PFSK-1 (cell line): ENCODE data around the gene PAX2.

ENCODE experiments used
- FOXP2 ChIP-seq: optimal IDR thresholded peaks from 2 replicates; pipeline ENCODE3; 2011; ENCODE audit warnings: borderline replicate concordance, control low read depth, inconsistent platforms; ENCODE audit not compliant: insufficient read depth; ENCODE audit errors: extremely low read length, extremely low read depth
- TAF1 ChIP-seq: IDR thresholded peaks from 2 replicates; pipeline ENCODE4 v1.6.1; 2012; ENCODE audit warnings: low read length, control low read depth, borderline replicate concordance; ENCODE audit not compliant: insufficient read depth

DNA sequence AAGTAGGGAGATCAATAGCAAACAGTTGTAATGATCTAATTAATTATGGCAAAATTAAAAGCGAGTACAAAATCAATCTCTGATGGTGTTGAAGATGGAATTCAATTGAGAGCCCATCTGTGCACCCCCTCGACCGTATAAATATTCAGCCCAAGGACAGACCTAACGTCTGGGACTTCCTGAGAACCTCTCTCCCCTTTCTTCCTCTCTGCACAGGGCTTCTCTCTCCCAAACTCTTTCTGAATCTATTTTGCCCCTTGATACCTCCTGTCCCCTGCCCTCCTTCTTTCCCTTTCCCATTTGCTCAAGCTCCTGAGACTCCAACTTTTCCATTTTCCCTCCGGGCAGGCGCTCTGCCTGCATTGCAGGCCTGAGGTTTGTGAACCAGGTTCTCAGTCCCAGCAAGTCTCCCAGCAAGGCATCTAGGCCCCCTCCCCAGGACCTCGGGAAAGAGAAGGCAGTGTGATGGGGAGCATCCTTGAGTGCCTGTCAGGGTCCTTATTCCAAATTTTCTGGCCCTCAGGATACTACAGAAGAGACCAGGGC is 8.5 kb upstream of the PAX2 start:
- TF ChIP-seq TAF1 (no peak), FOXP2 (no peak)
